Stimulated activated CD8-positive, alpha-beta memory T cell treated with anti-CD3 and anti-CD28 coated beads, Interleukin-12 subunit alpha, Interleukin-12 subunit beta, amount 100 ng/mL, for 24 hours (primary cell): Measurements from ENCODE around the gene HOXB13.

Source experiments
- DNase-seq: peaks from one replicate; pipeline ENCODE4 v3.0.0-alpha.2; 2020; ENCODE audit errors: extremely low read depth

HOXB13 gene

DNA sequence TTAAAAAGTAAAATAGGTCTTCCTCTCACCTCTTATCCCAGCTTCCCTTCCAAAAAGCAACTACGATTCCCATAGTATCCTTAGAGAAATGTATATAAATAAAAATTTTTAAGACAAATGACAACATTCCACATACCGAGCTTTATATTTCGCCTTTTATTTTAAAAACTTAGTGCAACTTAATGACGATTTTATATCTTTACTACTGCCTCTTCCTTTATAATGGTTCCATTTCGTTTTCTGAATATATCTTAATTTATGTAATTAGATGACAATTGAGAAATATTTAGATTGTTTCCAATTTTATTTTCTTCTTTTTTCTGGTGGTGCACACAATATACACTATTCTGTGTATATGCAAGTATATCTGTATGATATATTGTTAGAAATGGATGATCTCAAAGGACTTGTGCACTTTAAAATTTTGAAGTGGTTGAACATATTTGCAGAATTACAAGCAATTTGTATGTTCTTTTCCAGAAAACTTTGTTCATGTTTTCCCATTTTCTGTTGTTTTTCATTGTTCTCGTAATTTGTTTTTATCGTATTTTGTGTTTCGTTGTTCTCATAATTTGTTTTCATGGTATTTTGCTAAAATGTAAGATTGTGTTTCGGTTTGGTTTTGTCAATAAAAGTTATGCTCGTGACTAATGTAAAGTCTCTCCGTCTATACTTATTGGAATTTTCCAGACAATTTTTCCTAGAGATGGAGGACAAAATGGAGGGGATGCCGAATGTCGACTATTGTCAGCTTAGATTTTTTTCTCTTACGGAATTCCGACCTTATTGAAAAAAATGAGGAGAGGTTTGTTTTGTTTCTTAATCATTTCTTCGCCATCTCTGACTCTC, 20.4 kb upstream of the HOXB13 start:
- DNase-seq: no peak

- no peak for DNase-seq
Observed at GRCh38 chr17:48747445-48748363, 19.2 kb upstream of the HOXB13 start.

- DNase-seq: no peak
Observed at GRCh38 chr17:48746916-48747444, 18.4 kb upstream of the HOXB13 start.

DNA sequence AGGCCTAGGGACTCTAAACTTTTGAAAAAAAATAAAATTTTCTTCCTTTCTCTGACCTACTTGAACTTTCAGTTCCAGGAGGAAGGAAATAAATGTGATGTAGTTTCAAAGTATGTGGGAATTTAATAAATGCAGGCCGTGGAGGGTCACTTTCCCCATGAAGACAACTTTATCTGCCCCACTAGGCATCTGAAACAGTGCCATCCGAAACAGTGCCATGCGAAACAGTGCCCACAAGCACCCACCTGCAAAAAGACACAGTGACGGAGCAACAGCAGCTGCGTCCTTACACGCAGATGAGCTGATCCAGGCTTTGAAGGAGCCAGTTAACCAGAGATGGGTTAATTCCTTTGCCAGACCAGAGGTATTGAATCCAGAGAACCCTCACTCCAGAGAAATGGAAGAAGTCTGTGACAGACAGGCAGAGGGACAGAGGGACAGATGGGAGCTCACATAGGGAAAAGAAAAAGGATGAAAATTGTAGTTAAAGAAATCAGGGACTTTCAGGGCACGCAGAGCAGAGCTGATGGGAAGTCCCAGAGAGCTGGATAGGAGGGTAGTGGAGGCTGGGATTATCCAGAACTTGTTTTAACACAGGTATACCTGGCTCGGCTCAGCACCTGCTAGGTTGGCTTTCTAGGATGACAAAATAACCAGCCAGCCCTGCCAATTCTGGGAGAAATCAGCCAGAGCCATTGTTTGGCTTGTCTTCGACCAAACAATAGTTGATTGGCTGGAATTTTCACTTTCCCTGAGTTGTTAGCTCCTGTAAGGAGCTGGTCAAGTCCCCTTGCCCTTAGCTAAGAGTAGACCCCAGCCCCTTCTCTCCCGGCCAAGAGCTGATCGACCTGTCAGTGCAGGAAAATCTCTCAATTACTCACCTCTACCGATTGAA, 17.1 kb upstream of the HOXB13 start:
- no peak for DNase-seq

DNA sequence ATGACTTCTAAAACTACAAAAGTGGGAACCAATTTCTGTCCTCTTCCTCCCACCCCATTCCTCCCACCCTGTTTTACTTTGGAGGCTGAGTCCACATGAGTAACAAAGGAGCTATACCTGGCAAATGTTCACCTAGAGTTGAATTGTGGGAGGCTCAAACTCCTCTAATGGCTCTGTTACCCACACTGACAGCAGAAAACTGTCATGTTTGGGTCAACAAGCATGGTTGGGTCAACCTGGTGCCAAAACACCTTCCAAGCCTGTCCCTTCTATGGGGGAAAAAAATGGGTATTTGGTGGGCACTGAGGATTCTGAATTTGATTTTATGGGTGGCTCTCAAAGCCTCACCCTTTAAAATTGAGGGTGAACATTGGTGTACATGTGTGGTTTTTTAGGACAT, 12.0 kb upstream of the HOXB13 start:
- DNase-seq: no peak

GRCh38 chr17:48738803-48739526, 10.4 kb upstream of the HOXB13 start:
- DNase-seq: no peak

DNA sequence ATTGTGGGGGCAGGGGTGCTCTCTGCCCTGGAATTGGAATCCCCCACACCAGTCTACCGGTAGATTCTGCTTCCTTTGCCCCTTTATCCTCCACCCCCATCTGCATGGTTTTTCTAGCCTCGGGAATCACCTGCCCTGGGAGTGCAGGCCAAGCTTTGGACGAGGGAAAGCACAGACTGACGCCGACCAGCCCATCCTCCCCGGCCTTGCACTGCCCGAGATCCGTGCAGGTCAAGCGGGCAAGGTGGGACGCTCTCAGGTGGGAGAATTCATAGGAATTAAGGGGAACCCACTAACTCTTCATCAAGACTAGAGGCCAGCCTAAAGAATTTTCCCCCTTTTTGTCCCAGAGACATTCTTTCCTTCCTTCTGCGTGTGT, 9.9 kb upstream of the HOXB13 start:
- DNase-seq: no peak

GRCh38 chr17:48737330-48738043, 8.9 kb upstream of the HOXB13 start:
- DNase-seq: no peak

DNA sequence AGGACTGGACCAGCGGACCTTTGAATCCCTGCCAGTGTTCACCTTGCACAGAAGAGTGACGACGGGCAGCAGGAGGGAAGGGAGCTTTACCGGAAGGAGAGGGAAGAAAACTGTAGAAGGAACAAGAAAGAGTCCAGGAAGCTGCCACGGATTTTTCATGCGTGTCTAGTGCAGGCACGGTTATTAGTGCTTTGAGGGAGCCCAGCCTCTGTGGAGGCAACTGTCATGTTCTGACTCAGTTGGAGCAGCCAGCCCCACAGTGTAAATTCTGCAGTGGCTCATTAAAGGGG, 6.5 kb upstream of the HOXB13 start:
- no peak for DNase-seq

GRCh38 chr17:48734333-48735061, 5.9 kb upstream of the HOXB13 start:
- no peak for DNase-seq

GRCh38 chr17:48733632-48734328, 5.2 kb upstream of the HOXB13 start:
- no peak for DNase-seq

GRCh38 chr17:48732688-48733629, 4.4 kb upstream of the HOXB13 start:
- DNase-seq: no peak

- DNase-seq: no peak
Observed at GRCh38 chr17:48731355-48731754, 2.8 kb upstream of the HOXB13 start.

DNA sequence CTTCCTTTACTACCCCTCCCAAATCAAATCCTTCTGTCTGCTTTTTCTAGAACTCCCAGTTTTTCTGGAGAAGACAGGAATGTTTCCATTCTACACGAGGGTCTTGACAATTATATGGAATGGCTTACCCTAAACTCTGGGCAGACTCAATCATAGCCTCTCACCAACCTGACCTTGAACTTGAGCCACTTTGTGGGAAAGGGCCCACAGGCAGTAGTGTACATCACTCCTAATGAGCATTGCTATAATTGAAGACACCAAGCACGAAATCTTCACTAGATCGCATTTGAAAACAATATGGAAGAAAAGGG, 1.6 kb upstream of the HOXB13 start:
- DNase-seq: no peak

- DNase-seq: no peak
Observed at GRCh38 chr17:48729335-48730239, 1.0 kb upstream of the HOXB13 start.

DNA sequence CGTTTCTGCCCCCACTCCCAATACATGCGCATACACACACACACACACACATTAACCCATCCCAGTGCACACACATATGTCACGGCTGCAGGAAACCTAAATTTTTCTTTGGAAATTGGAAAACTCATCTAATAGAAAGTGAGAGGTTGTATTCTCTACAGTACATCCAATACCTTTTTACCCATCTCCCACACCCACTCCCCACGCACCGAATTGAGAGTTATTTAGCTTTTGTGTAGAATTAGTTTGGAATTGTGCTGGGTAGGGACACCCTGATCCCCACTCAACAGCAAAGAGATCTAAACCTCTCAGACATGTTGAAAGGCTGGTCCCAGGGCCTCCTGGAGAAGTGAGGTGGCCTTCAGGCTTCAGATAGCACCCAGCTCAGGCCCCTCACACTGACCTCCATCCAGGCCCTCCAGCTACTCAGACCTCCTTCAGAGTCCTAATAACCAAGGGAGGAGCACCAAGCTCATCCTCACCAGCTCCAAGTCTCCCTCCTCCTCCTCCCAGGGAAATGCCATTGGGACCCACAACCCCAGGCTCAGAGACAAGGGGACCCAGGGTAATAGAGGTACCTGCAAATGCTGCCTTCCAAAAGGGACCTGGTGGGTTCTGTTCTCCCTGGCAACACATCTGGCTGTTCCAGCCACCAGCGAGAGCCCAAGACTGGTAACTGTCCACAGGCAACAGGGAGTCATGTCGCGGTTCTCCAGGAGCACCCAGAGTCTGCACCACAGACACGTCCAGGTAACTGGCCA, 955 bp downstream of the HOXB13 start:
- no peak for DNase-seq
